WTC11 (cell line): ENCODE data around the gene GOLGA8H.
"Not testable (repeated sequence)": the region's sequence is repeated elsewhere in the genome, so short reads cannot be mapped to it uniquely, and the experiment has no call there.

Source experiments
- ATF2 ChIP-seq: sonication (generic); formaldehyde crosslinking; IDR thresholded peaks from 2 replicates; pipeline ENCODE4 v1.8.1; 2022; ENCODE audit warnings: low read depth, missing genetic modification reagents, borderline replicate concordance
- ATF3 ChIP-seq: sonication (generic); formaldehyde crosslinking; conservative IDR thresholded peaks from 2 replicates; pipeline ENCODE4 v1.8.1; 2022; ENCODE audit warnings: mild to moderate bottlenecking, missing genetic modification reagents
- CBFB ChIP-seq: sonication (generic); formaldehyde crosslinking; IDR thresholded peaks from 2 replicates; pipeline ENCODE4 v1.8.1; 2022; ENCODE audit warnings: mild to moderate bottlenecking, low read depth, missing genetic modification reagents
- FOXJ3 ChIP-seq: sonication (generic); formaldehyde crosslinking; IDR thresholded peaks from 2 replicates; pipeline ENCODE4 v1.9.0; 2021; ENCODE audit warnings: missing genetic modification reagents, mild to moderate bottlenecking, borderline replicate concordance
- GABPB1 ChIP-seq: sonication (generic); formaldehyde crosslinking; IDR thresholded peaks from 2 replicates; pipeline ENCODE4 v1.8.1; 2023; ENCODE audit warnings: mild to moderate bottlenecking, missing genetic modification reagents
- GTF2I ChIP-seq: fragments of 250-450 bp; sonication (Bioruptor Pico); conservative IDR thresholded peaks from 2 replicates; pipeline ENCODE4 v1.4.0; 2021; ENCODE audit warnings: mild to moderate bottlenecking
- NR2C2 ChIP-seq: sonication (generic); formaldehyde crosslinking; IDR thresholded peaks from 2 replicates; pipeline ENCODE4 v1.8.0; 2022; ENCODE audit warnings: mild to moderate bottlenecking, missing genetic modification reagents
- SMAD3 ChIP-seq: sonication (generic); formaldehyde crosslinking; IDR thresholded peaks from 2 replicates; pipeline ENCODE4 v1.8.0; 2022; ENCODE audit warnings: missing genetic modification reagents, mild to moderate bottlenecking, borderline replicate concordance
- ZNF396 ChIP-seq: fragments of 250-450 bp; sonication (Bioruptor Pico); IDR thresholded peaks from 2 replicates; pipeline ENCODE4 v1.8.0; 2021; ENCODE audit warnings: mild to moderate bottlenecking, moderate library complexity, borderline replicate concordance
- ZNF416 ChIP-seq: fragments of 250-450 bp; sonication (Bioruptor Pico); IDR thresholded peaks from 2 replicates; pipeline ENCODE4 v1.9.0; 2021; ENCODE audit warnings: mild to moderate bottlenecking, inconsistent platforms
- ZSCAN18 ChIP-seq: fragments of 250-450 bp; sonication (Bioruptor Pico); IDR thresholded peaks from 2 replicates; pipeline ENCODE4 v2.1.2; 2022; ENCODE audit warnings: mild to moderate bottlenecking, moderate library complexity
- TF ChIP-seq, protein P1 (sequence below): sonication (generic); formaldehyde crosslinking; IDR thresholded peaks from 2 replicates; pipeline ENCODE4 v1.8.0; 2022; ENCODE audit warnings: mild to moderate bottlenecking, missing genetic modification reagents
- TF ChIP-seq, protein P2 (sequence below): fragments of 200-600 bp; IDR thresholded peaks from 2 replicates; pipeline ENCODE4 v1.8.0; 2022; ENCODE audit warnings: antibody characterized with exemption

GRCh38 chr15:30580716-30581115 is 23.1 kb upstream of the GOLGA8H start:
- TF ChIP-seq, protein P1, sequence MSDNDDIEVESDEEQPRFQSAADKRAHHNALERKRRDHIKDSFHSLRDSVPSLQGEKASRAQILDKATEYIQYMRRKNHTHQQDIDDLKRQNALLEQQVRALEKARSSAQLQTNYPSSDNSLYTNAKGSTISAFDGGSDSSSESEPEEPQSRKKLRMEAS (CRISPR knock-in tag): not testable (repeated sequence)
- TF ChIP-seq SMAD3 (CRISPR knock-in tag); GTF2I (CRISPR knock-in tag); ZNF396 (CRISPR knock-in tag); ZSCAN18 (CRISPR knock-in tag); CBFB (CRISPR knock-in tag); FOXJ3 (CRISPR knock-in tag); ZNF416; GABPB1; NR2C2; ATF2 (CRISPR knock-in tag); ATF3 (CRISPR knock-in tag): not testable (repeated sequence)
- TF ChIP-seq, protein P2, sequence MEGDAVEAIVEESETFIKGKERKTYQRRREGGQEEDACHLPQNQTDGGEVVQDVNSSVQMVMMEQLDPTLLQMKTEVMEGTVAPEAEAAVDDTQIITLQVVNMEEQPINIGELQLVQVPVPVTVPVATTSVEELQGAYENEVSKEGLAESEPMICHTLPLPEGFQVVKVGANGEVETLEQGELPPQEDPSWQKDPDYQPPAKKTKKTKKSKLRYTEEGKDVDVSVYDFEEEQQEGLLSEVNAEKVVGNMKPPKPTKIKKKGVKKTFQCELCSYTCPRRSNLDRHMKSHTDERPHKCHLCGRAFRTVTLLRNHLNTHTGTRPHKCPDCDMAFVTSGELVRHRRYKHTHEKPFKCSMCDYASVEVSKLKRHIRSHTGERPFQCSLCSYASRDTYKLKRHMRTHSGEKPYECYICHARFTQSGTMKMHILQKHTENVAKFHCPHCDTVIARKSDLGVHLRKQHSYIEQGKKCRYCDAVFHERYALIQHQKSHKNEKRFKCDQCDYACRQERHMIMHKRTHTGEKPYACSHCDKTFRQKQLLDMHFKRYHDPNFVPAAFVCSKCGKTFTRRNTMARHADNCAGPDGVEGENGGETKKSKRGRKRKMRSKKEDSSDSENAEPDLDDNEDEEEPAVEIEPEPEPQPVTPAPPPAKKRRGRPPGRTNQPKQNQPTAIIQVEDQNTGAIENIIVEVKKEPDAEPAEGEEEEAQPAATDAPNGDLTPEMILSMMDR: not testable (repeated sequence)
